HepG2 (cell line): ENCODE measurements around the gene CUEDC2. TPM values are rescaled to one million over a fixed set of nuclear protein-coding genes. Genes with fewer than 3 reads are reported as not detected.

ENCODE experiments used
- ATF7 ChIP-seq, 2 experiments: fragments of 450-650 bp in 1 of 2; sonication (generic) in 1 of 2; formaldehyde crosslinking in 1 of 2; IDR thresholded peaks; 2 replicates each; pipeline versions ENCODE4 v1.4.0 to v1.6.1; 2016 to 2020; ENCODE audit warnings: antibody characterized with exemption in 1 of 2, mild to moderate bottlenecking in 1 of 2, missing genetic modification reagents in 1 of 2
- CBX2 ChIP-seq, 2 experiments: fragments of 200-600 bp in 1 of 2; sonication (generic); formaldehyde crosslinking in 1 of 2; IDR thresholded peaks; 2 replicates each; pipeline versions ENCODE4 v1.7.0 to v1.8.1; 2018 to 2022; ENCODE audit warnings: low read depth in 2 of 2, low read length in 1 of 2, mild to moderate bottlenecking in 1 of 2, missing genetic modification reagents in 1 of 2
- CEBPG ChIP-seq: IDR thresholded peaks from 2 replicates; pipeline ENCODE4 v1.6.1; 2016
- CREB1 ChIP-seq, 2 experiments: fragments of 450-650 bp in 1 of 2; IDR thresholded peaks; 2 replicates each; pipeline ENCODE4 v1.6.1; 2016 to 2017; ENCODE audit warnings: control low read depth in 1 of 2, mild to moderate bottlenecking in 1 of 2, missing compliant biosample characterization in 1 of 2, missing genetic modification characterization in 1 of 2
- DMAP1 ChIP-seq: IDR thresholded peaks from 2 replicates; pipeline ENCODE4 v1.6.1; 2016
- FOXJ3 ChIP-seq: sonication (generic); formaldehyde crosslinking; IDR thresholded peaks from 2 replicates; pipeline ENCODE4 v1.4.0; 2020; ENCODE audit warnings: missing genetic modification reagents, mild to moderate bottlenecking, borderline replicate concordance
- FOXO4 ChIP-seq: sonication (generic); formaldehyde crosslinking; conservative IDR thresholded peaks from 2 replicates; pipeline ENCODE4 v1.8.1; 2023; ENCODE audit warnings: missing genetic modification reagents
- GABPB1 ChIP-seq: IDR thresholded peaks from 2 replicates; pipeline ENCODE4 v1.6.1; 2016; ENCODE audit warnings: mild to moderate bottlenecking, missing genetic modification reagents, moderate library complexity, missing compliant biosample characterization
- GATAD1 ChIP-seq: IDR thresholded peaks from 2 replicates; pipeline ENCODE4 v1.6.1; 2016; ENCODE audit warnings: missing genetic modification reagents, missing compliant biosample characterization
- HNF4G ChIP-seq, 2 experiments: sonication (generic) in 1 of 2; formaldehyde crosslinking in 1 of 2; IDR thresholded peaks; 2 replicates each; pipeline versions ENCODE4 v1.4.0 to v1.6.1; 2011 to 2020; ENCODE audit warnings: borderline replicate concordance in 2 of 2, low read depth in 2 of 2, mild to moderate bottlenecking in 2 of 2, low read length in 1 of 2, missing genetic modification reagents in 1 of 2, moderate library complexity in 1 of 2
- IKZF4 ChIP-seq: sonication (generic); formaldehyde crosslinking; IDR thresholded peaks from 2 replicates; pipeline ENCODE4 v1.5.1; 2020; ENCODE audit warnings: borderline replicate concordance, mild to moderate bottlenecking, low read depth, missing genetic modification reagents; ENCODE audit errors: not compliant biosample characterization
- JARID2 ChIP-seq: sonication (generic); formaldehyde crosslinking; IDR thresholded peaks from 2 replicates; pipeline ENCODE4 v1.8.1; 2023; ENCODE audit warnings: missing genetic modification reagents, inconsistent platforms; ENCODE audit not compliant: insufficient replicate concordance
- KAT2B ChIP-seq: fragments of 150-350 bp; IDR thresholded peaks from 2 replicates; pipeline ENCODE4 v1.6.1; 2014; ENCODE audit warnings: low read depth, low read length, borderline replicate concordance
- NCOA2 ChIP-seq: sonication (generic); formaldehyde crosslinking; IDR thresholded peaks from 2 replicates; pipeline ENCODE4 v1.8.0; 2022; ENCODE audit warnings: inconsistent platforms
- NFRKB ChIP-seq: fragments of 450-650 bp; IDR thresholded peaks from 2 replicates; pipeline ENCODE4 v1.6.1; 2017
- PBX3 ChIP-seq: sonication (generic); formaldehyde crosslinking; IDR thresholded peaks from 2 replicates; pipeline ENCODE4 v1.8.1; 2023; ENCODE audit warnings: missing genetic modification reagents, inconsistent platforms, borderline replicate concordance
- PITX1 ChIP-seq: sonication (generic); formaldehyde crosslinking; IDR thresholded peaks from 2 replicates; pipeline ENCODE4 v1.5.1; 2020; ENCODE audit warnings: mild to moderate bottlenecking, missing genetic modification reagents
- SIN3A ChIP-seq: IDR thresholded peaks from 2 replicates; pipeline ENCODE4 v1.6.1; 2011; ENCODE audit warnings: low read depth, mild to moderate bottlenecking, control low read depth, low read length, borderline replicate concordance
- THYN1 ChIP-seq: sonication (generic); formaldehyde crosslinking; IDR thresholded peaks from 2 replicates; pipeline ENCODE4 v1.8.1; 2023; ENCODE audit warnings: low read depth, mild to moderate bottlenecking, moderate library complexity, missing genetic modification reagents, borderline replicate concordance
- ZNF143 ChIP-seq: sonication (generic); formaldehyde crosslinking; IDR thresholded peaks from 2 replicates; pipeline ENCODE4 v1.4.0; 2020; ENCODE audit warnings: missing genetic modification reagents
- ZNF230 ChIP-seq: sonication (generic); formaldehyde crosslinking; IDR thresholded peaks from 2 replicates; pipeline ENCODE4 v1.4.0; 2020; ENCODE audit warnings: mild to moderate bottlenecking, missing genetic modification reagents
- ZNF512 ChIP-seq: sonication (generic); formaldehyde crosslinking; IDR thresholded peaks from 2 replicates; pipeline ENCODE4 v1.4.0; 2020; ENCODE audit warnings: mild to moderate bottlenecking, missing genetic modification reagents
- ZNF543 ChIP-seq: sonication (generic); formaldehyde crosslinking; IDR thresholded peaks from 2 replicates; pipeline ENCODE4 v1.4.0; 2020; ENCODE audit warnings: mild to moderate bottlenecking, missing genetic modification reagents
- ZNF546 ChIP-seq: sonication (generic); formaldehyde crosslinking; conservative IDR thresholded peaks from 2 replicates; pipeline ENCODE4 v1.8.1; 2023; ENCODE audit warnings: mild to moderate bottlenecking, missing genetic modification reagents
- ZNF564 ChIP-seq: sonication (generic); formaldehyde crosslinking; IDR thresholded peaks from 2 replicates; pipeline ENCODE4 v1.8.1; 2023; ENCODE audit warnings: mild to moderate bottlenecking, missing genetic modification reagents
- ZNF616 ChIP-seq: sonication (generic); formaldehyde crosslinking; IDR thresholded peaks from 2 replicates; pipeline ENCODE4 v1.5.0; 2020; ENCODE audit warnings: low read depth, mild to moderate bottlenecking, missing genetic modification reagents
- polyA plus RNA-seq, 8 experiments: library from polyadenylated mRNA; depleted of rRNA in 3 of 8; stranded (reverse) in 7 of 8; unstranded in 1 of 8; fragments of >200 nt; fragmentation: Illumina TruSeq in 4 of 8; extraction: Trizol in 4 of 8; gene quantifications; 2 replicates each; pipeline versions ENCODE4 v1.2.1 to v1.2.3, GENCODE V29; 2011 to 2016; ENCODE audit warnings: low read depth in 4 of 8, missing spikeins in 1 of 8, mixed read lengths in 1 of 8; ENCODE audit not compliant: insufficient read depth in 1 of 8
- total RNA-seq, 5 experiments: library from RNA; depleted of rRNA; stranded (reverse); fragments of >200 nt; fragmentation: Illumina TruSeq; extraction: Trizol; gene quantifications; 2 replicates each; pipeline ENCODE4 v1.2.3, GENCODE V29; 2016; ENCODE audit warnings: low read depth in 1 of 5

Gene CUEDC2
- total and polyA plus RNA-seq, 2 of the 13 experiments (the other 11 are each of a cell fraction or from before 2014, with no cell fraction given): 13.1 to 18.4 TPM

- TF ChIP-seq FOXO4 (no peak), SIN3A (no peak), NCOA2 (no peak), IKZF4 (CRISPR knock-in tag) (no peak), ZNF546 (CRISPR knock-in tag) (no peak), CEBPG (CRISPR knock-in tag) (peak; percentile 42), NFRKB (no peak), PBX3 (no peak), ZNF143 (CRISPR knock-in tag) (no peak), HNF4G (IDR thresholded peaks at IDR 0.05; ENCODE audit: borderline replicate concordance, low read depth, low read length) (peak; percentile 24; the same call in 1 of the 2 replicates), HNF4G (CRISPR knock-in tag; IDR thresholded peaks at IDR 0.05; ENCODE audit: borderline replicate concordance, low read depth) (no peak), GABPB1 (no peak), CREB1 (IDR thresholded peaks at IDR 0.05) (peak; percentile 61; the same call in 1 of the 2 replicates), CREB1 (CRISPR knock-in tag; IDR thresholded peaks at IDR 0.05) (no peak), GATAD1 (no peak), KAT2B (no peak), ZNF616 (CRISPR knock-in tag) (no peak), CBX2 (IDR thresholded peaks at IDR 0.05; ENCODE audit: low read depth, low read length) (no peak), CBX2 (CRISPR knock-in tag; IDR thresholded peaks at IDR 0.05; ENCODE audit: low read depth) (no peak), FOXJ3 (CRISPR knock-in tag) (no peak), PITX1 (no peak), THYN1 (CRISPR knock-in tag) (no peak), ZNF543 (CRISPR knock-in tag) (no peak), DMAP1 (no peak), ZNF230 (CRISPR knock-in tag) (no peak), ATF7 (IDR thresholded peaks at IDR 0.05) (peak; percentile 40; the same call in 1 of the 2 replicates), ATF7 (CRISPR knock-in tag; IDR thresholded peaks at IDR 0.05) (no peak), ZNF564 (CRISPR knock-in tag) (no peak), ZNF512 (CRISPR knock-in tag) (no peak), JARID2 (no peak)
Measured at GRCh38 chr10:102452672-102453340, 20.4 kb upstream of the CUEDC2 start (continued).
